Keratinocyte (primary cell): ENCODE results near the gene NDUFAF5. TPM values are rescaled to one million over a fixed set of nuclear protein-coding genes. Genes with fewer than 3 reads are reported as not detected.

ENCODE experiments used
- DNase-seq: peaks from one replicate; pipeline ENCODE4 v3.0.0-alpha.2; 2011; ENCODE audit warnings: low read depth, missing footprints, low spot score
- FAIRE-seq: peaks from 2 replicates; lab custom pipeline; 2011; peaks lifted over from hg19 to GRCh38; lab: Jason Lieb, UNC
- H2AFZ ChIP-seq: 2 replicates; pipeline ENCODE4 v1.6.0; 2012; ENCODE audit warnings: low read length, control low read depth, inconsistent platforms; ENCODE audit not compliant: control insufficient read depth
- H3K27ac ChIP-seq: 2 replicates; pipeline ENCODE4 v1.5.1; 2011; ENCODE audit warnings: low read length; ENCODE audit not compliant: control insufficient read depth, insufficient read depth
- H3K27me3 ChIP-seq: 3 replicates; pipeline ENCODE4 v1.6.0; 2011; ENCODE audit warnings: low read length; ENCODE audit not compliant: control insufficient read depth, insufficient read depth; ENCODE audit errors: extremely low read depth
- H3K36me3 ChIP-seq, 2 experiments: 2 replicates in 1 of 2; 3 replicates in 1 of 2; pipeline ENCODE4 v1.5.1; 2011; ENCODE audit warnings: low read length in 2 of 2, mild to moderate bottlenecking in 1 of 2; ENCODE audit not compliant: control insufficient read depth in 2 of 2, insufficient read depth in 2 of 2; ENCODE audit errors: extremely low read depth in 1 of 2
- H3K4me1 ChIP-seq: 3 replicates; pipeline ENCODE4 v1.5.1; 2011; ENCODE audit warnings: low read length; ENCODE audit not compliant: control insufficient read depth, insufficient read depth; ENCODE audit errors: extremely low read depth
- H3K4me2 ChIP-seq: 3 replicates; pipeline ENCODE4 v1.6.0; 2011; ENCODE audit warnings: low read depth, low read length; ENCODE audit not compliant: control insufficient read depth, insufficient read depth; ENCODE audit errors: extremely low read depth
- H3K4me3 ChIP-seq, 3 experiments: fragments of 200-600 bp in 1 of 3; sonication (generic) in 1 of 3; 2 replicates in 2 of 3; 3 replicates in 1 of 3; pipeline ENCODE4 v1.5.1; 2011 to 2016; ENCODE audit warnings: low read length in 3 of 3, mild to moderate bottlenecking in 3 of 3, control low read depth in 2 of 3, inconsistent platforms in 1 of 3, low read depth in 1 of 3, mixed read lengths in 1 of 3, mixed run types in 1 of 3, moderate library complexity in 1 of 3; ENCODE audit not compliant: control insufficient read depth in 2 of 3, insufficient read depth in 2 of 3; ENCODE audit errors: extremely low read depth in 1 of 3
- H3K79me2 ChIP-seq: 2 replicates; pipeline ENCODE4 v1.6.0; 2012; ENCODE audit warnings: low read length; ENCODE audit not compliant: control insufficient read depth, insufficient read depth
- H3K9ac ChIP-seq: 3 replicates; pipeline ENCODE4 v1.6.0; 2011; ENCODE audit warnings: low read length; ENCODE audit not compliant: control insufficient read depth, insufficient read depth; ENCODE audit errors: extremely low read depth
- H3K9me1 ChIP-seq: 3 replicates; pipeline ENCODE4 v1.6.0; 2011; ENCODE audit warnings: low read length; ENCODE audit not compliant: control insufficient read depth, insufficient read depth; ENCODE audit errors: extremely low read depth
- H3K9me3 ChIP-seq: 2 replicates; pipeline ENCODE4 v1.5.1; 2012; ENCODE audit warnings: low read depth, low read length; ENCODE audit not compliant: control insufficient read depth
- H4K20me1 ChIP-seq: 3 replicates; pipeline ENCODE4 v1.6.0; 2011; ENCODE audit warnings: low read length; ENCODE audit not compliant: control insufficient read depth, insufficient read depth; ENCODE audit errors: extremely low read depth
- CTCF ChIP-seq, 3 experiments: IDR thresholded peaks in 1 of 3; conservative IDR thresholded peaks in 1 of 3; optimal IDR thresholded peaks in 1 of 3; 2 replicates in 2 of 3; 3 replicates in 1 of 3; pipeline versions ENCODE3 to v1.5.1; 2011; ENCODE audit warnings: low read length in 3 of 3, mild to moderate bottlenecking in 3 of 3, moderate library complexity in 2 of 3, control low read depth in 1 of 3, inconsistent platforms in 1 of 3; ENCODE audit not compliant: insufficient read depth in 2 of 3; ENCODE audit errors: extremely low read depth in 1 of 3
- EZH2 ChIP-seq: IDR thresholded peaks from one replicate; pipeline ENCODE4 v1.6.1; 2012; ENCODE audit warnings: inconsistent platforms, mild to moderate bottlenecking, low read length, moderate library complexity
- dilution Hi-C: fragments of 300-500 bp; cut with MboI; formaldehyde crosslinking; loops from one replicate; pipeline ENCODE4 v1.7.0; 2020; ENCODE audit warnings: low sequenced_read_pairs; ENCODE audit not compliant: extremely low pct_ligation_motif_present
- polyA plus RNA-seq, 5 experiments: library from polyadenylated mRNA; depleted of rRNA in 3 of 5; stranded (reverse) in 3 of 5; stranded (forward) in 1 of 5; unstranded in 1 of 5; fragments of >200 nt; gene quantifications; 1 replicate in 1 of 5; 2 replicates in 3 of 5; 3 replicates in 1 of 5; pipeline versions ENCODE4 v1.2.1 to v1.2.3, GENCODE V29; 2011 to 2012; ENCODE audit warnings: missing spikeins in 2 of 5, low read depth in 1 of 5, low replicate concordance in 1 of 5

The NDUFAF5 gene
- polyA plus RNA-seq, 1 donor (not counting 4 experiments of a cell fraction or from before 2014, with no cell fraction given) = 26.4 TPM

GRCh38 chr20:13778827-13779226 is 6.0 kb upstream of the NDUFAF5 start:
- no peak for FAIRE-seq
- no peak overlapping the region for H3K9ac ChIP-seq
- no peak overlapping the region for H3K4me3 ChIP-seq
- DNase-seq = no peak
- peaks cover 44% of the 10 kb centered on the region for H3K79me2 ChIP-seq
- H3K9me3 ChIP-seq = no peaks in the 10 kb centered on the region
- H3K36me3 ChIP-seq = peaks cover 9 to 27% of the 10 kb centered on the region in 2 experiments
- no peak overlapping the region for H3K27ac ChIP-seq
- dilution Hi-C loops = no loop called here
- no peak overlapping the region for H2AFZ ChIP-seq
- H3K4me2 ChIP-seq = no peak overlapping the region
- peaks cover 9% of the 10 kb centered on the region for H3K4me1 ChIP-seq
- H3K9me1 ChIP-seq = no peaks in the 10 kb centered on the region
- TF ChIP-seq EZH2 (no peak), CTCF (optimal IDR thresholded peaks at IDR 0.05 in 1 of 3, IDR thresholded peaks at IDR 0.05 in 1 of 3, conservative IDR thresholded peaks at IDR 0.05 in 1 of 3; ENCODE audit: extremely low read depth in 1 of 3, insufficient read depth in 2 of 3, low read length in 3 of 3) (no peak)
- no peaks in the 10 kb centered on the region for H4K20me1 ChIP-seq
- H3K27me3 ChIP-seq = no peaks in the 10 kb centered on the region

DNA sequence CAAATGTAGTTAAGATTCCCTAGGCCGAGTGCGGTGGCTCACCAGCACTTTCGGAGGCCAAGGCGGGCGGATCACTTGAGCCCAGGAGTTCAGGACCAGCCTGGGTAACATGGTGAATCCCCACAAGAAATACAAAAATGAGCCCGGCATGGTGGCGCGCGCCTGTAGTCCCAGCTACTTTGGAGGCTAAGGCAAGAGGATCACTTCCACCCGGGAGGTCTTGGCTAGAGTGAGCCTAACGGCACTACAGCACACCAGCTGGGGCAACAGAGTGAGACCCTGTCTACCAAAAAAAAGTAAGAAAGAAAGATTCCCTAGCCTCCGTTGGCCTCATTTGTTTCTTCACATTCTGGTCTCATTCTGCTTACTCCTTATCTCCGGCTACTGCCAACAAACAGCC is 1.3 kb upstream of the NDUFAF5 start:
- Histone ChIP-seq H3K4me1 (peaks cover 15% of the 10 kb centered on the region), H2AFZ (no peak overlapping the region), H3K36me3 (peaks cover 5% of the 10 kb centered on the region in 2 experiments), H3K4me3 (peak overlapping the region; percentile 78 to 98 (median 83)), H3K9me1 (no peaks in the 10 kb centered on the region), H3K79me2 (peaks cover 76% of the 10 kb centered on the region), H3K9me3 (no peaks in the 10 kb centered on the region), H3K27ac (peak overlapping the region; percentile 71), H3K27me3 (no peaks in the 10 kb centered on the region), H4K20me1 (no peaks in the 10 kb centered on the region), H3K4me2 (peak overlapping the region; percentile 89), H3K9ac (peak overlapping the region; percentile 81)
- FAIRE-seq (no peak), DNase-seq (no peak)
- no peak for TF ChIP-seq EZH2
- TF ChIP-seq CTCF (optimal IDR thresholded peaks at IDR 0.05 in 1 of 3, IDR thresholded peaks at IDR 0.05 in 1 of 3, conservative IDR thresholded peaks at IDR 0.05 in 1 of 3; ENCODE audit: extremely low read depth in 1 of 3, insufficient read depth in 2 of 3, low read length in 3 of 3) = no peak
- dilution Hi-C loops = no loop called here
